HK-2 (cell line): Measurements from ENCODE around the gene ADIPOR2.
"Not testable (repeated sequence)": the region's sequence is repeated elsewhere in the genome, so short reads cannot be mapped to it uniquely, and the experiment has no call there.

ENCODE experiments used
- DNase-seq: peaks from one replicate; pipeline ENCODE4 v3.0.0-alpha.2; 2018; ENCODE audit not compliant: unreplicated experiment

Gene ADIPOR2

DNA sequence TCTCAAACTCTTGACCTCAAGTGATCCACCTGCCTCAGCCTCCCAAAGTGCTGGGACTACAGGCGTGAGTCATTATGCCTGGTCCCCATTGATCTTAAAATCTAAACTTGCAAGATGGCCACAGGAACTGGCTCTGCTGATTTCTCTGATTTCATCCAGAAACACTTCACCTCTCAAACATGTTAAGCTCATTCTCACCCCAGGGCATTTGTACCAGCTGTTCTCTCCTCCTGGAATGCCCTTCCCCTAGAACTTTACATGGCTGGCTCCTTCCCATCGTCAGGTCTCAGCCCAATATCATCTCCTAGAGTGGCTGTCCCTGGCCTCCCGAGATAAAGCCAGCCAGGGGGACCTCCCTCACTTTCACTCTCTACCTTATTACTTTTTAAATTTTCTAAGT, 124.2 kb downstream of the ADIPOR2 start:
- DNase-seq, result no peak

DNA sequence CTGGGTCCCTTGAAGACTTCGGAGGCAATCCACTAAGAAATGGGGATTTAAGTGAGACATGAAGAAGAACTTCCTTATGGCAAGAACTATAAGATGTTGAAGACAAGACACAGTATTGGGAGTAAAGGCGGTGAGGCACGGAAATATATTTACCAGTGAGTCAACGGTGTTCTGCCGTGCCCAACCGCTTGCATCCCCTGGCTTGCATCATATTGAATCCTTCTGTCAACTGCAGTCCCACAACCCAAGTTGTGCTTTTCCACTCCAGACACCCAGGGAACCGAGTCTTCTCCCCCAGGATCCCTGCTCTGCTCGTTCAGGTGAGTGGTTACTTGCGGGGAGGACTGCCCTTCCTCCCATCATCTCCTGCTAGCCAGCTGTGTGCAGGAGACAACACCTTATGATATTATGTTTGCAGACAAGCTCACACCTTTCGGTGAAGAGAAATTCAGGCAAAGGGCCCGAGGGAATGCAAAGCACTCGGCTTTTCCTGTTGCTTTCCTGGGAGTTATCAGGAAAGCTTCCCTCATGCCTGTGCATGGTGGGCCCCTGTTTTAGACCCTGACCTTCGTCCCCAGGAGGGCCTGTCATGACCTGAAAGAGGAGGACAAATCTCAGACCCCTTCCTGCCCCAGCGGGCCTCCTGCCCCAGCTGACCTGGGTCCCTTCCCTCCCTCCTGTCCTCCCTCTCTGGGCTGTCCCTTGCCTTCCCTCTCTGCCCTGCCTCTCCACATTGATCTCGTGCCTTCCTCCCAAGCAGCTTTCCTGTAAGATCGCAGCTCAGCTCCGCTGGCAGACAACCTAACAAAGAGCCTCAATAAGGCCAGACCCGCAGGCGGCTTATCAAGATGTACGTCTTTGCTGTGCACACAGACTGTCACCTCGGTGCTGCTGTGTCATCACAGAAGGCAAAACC, 125.2 kb downstream of the ADIPOR2 start:
- no peak for DNase-seq

DNA sequence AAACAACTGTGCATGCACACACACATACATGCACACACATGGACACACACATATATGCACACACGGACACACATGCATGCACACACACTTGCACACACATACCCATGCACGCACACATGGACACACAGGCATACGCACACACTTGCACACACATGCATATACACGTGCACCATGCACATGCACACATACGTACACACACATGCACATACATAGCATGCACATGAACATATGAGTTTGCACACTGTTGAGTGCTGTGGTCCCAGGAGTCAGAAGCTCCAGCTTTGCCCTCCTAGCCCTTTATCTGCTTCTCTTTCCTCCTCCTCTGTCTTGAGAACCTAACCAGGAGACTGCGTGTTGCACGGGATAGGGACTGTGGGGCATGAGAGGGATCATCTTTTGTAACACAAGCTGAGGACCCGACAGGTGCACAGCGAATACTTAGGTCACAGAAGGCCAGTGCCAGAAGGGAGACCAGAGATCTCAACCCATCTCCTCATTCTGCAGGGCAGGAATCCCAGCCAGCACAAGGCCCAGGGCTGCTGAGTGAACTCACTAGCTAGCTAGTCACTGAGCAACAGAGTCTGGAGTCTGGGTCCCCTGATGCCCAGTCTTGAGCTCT, 126.0 kb downstream of the ADIPOR2 start:
- DNase-seq, result no peak

DNA sequence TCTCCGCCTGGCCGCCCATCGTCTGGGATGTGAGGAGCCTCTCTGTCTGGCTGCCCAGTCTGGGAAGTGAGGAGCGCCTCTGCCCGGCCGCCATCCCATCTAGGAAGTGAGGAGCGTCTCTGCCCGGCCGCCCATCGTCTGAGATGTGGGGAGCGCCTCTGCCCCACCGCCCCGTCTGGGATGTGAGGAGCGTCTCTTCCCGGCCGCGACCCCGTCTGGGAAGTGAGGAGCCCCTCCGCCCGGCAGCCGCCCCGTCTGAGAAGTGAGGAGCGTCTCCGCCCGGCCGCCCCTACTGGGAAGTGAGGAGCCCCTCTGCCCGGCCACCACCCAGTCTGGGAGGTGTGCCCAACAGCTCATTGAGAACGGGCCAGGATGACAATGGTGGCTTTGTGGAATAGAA, 127.1 kb downstream of the ADIPOR2 start:
- DNase-seq, result not testable (repeated sequence)

DNA sequence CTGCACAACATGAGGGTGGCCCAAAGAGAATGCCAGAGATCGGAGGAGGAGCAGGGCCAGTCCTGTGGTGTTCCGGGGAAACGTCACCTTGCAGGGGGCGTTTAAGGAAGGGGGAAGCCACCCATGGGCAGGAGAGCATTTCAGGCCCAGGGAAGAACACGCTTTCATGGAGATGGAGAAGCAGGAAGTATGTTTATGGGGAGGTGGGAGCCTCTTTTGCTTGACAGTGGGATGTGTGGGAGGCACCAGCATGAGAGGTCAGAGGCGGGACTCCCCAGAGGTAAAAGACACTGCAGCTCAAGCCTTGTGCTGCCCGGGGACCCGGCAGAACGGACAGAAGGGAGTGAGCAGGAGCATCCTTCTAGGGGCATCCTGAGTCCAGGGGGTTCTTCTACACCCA, 128.2 kb downstream of the ADIPOR2 start:
- no peak for DNase-seq

DNA sequence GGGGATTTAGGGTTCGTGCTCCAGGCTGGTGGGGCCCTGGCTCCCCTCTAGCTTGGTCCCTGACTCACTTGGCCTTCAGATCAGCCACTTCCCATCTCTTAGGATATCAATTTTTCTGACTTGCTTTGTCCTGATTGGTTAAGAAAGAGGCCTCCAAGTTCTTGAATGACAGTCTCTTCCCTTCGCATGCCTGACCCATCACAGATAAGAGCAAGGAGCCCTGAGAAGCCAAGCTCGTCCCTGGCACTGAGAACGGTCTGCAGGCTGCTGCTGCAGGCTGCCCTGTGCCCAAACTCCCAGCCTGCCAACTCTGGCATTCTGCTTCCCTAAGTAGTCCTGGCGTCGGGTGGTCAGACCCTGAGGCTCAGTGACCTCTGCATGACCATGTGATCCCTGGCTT, 128.7 kb downstream of the ADIPOR2 start:
- DNase-seq, result no peak

DNA sequence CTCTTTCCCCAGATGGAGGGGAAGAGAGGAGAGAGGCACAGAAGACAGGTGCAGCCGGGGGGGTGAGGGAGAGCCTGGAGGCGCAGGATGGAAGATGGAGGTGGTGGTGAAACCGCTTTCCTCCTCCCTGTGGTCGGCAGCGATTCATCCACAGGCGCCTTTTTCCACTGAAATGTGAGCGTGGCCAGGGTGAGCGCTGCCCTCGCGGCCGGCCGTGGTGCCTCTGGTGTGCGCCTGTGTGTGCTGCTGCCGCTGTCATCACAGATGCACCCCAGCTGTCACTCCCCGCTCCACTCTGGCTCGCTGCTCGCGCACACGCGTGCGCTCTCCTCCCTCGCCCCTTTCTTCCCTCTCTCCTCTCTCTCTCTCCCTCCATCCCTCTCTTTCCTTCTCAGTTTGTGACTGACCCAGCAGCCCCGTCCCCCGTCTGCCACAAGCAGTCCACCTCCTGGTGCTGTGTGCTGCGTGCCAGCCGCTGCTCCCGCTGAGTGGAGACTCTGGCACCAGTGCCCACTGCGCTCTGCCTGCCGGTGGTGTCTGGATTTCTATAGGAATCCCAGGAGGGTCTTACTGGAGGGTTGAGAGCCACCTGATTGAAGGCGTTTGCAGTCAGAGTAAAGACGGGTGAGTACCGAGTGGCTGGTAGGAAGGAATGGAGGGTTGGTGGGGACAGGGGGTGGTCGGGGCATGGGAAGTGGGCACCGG, 129.5 kb downstream of the ADIPOR2 start, which contains the start of gene LRTM2:
Gene LRTM2 (plus strand): TSS at position 375 of the 705 bp plus-strand sequence. CDS start 7,584 bp downstream, outside the sequence.
- no peak for DNase-seq

DNA sequence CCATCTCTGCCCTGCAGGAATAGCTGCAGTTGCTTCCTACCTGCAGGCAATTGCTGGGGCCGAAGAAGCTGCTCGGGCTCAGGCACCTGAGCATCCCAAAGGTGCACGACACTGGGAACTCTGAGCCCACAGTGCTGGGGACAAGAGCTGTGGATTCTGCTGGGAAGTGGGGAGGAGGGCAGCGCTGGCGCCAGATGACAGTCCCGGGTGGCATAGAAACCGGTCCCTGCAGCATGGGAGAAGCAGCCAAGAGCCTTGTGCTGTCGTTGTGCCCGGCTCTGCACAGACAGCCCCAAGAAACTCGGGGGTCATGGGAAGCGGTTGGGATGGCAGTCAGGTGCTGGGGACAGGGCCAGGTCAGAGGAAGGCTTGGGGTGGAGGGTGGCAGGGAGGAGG, 130.0 kb downstream of the ADIPOR2 start:
- no peak for DNase-seq

DNA sequence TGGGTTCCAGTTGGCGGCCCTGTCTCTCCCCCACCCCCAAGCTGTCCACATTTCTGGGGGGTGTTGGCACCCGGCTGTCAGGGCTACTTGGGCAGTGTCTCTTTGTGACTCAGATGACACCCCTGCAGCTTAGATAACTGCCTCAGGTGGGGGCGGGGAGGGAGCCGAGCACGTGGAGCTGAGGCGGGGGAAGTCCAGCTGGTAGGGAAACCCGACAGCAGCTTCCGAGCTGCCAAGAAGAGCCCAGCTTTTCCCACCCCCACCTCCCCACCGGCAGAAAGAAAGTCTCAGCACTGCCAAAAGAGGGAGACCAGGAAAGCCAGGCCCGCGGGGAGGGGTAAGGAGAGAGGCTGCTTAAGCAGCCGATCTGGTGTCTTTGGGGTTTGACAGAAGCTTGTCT, 130.9 kb downstream of the ADIPOR2 start:
- peak; percentile 25 for DNase-seq

DNA sequence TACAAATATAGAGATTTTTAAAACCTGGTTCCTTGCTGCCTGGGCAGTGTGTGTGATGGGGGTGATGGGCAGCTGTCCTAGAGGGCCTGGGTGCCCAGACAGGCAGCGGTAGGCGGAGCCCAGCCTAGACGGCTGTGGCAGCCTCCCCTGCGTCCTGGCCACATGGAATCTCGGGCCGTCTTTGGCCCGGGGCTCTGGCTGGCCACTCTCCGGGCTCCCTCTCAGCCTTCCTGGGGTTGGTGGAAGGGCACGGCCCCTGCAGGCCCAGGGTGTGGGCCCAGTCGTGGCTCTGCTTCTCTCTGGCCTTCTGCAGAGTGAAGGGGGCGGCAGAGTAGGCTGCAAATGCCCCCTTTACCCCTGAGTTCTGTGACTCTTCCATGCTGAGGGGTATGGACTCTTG, 131.8 kb downstream of the ADIPOR2 start:
- no peak for DNase-seq

DNA sequence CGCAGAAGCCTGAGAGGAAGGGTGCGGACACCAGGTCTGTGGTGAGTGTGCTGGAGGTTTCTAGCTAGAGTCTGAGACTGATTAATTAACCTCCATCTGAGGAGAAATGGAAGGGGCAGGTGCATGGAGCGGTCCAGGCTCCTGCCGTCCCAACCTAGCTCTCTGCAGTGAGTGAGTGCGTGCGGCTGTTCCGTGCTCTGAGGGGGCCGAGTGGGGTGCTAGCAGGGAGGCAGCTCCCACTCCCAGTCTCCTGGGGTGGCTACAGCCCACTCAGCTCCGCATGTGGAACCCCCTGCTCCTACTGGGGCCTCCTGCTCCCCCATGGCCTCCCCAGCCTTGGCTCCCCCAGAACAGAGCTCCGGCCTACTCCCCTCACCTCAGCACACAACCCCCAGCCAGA, 132.4 kb downstream of the ADIPOR2 start:
- DNase-seq, result no peak

DNA sequence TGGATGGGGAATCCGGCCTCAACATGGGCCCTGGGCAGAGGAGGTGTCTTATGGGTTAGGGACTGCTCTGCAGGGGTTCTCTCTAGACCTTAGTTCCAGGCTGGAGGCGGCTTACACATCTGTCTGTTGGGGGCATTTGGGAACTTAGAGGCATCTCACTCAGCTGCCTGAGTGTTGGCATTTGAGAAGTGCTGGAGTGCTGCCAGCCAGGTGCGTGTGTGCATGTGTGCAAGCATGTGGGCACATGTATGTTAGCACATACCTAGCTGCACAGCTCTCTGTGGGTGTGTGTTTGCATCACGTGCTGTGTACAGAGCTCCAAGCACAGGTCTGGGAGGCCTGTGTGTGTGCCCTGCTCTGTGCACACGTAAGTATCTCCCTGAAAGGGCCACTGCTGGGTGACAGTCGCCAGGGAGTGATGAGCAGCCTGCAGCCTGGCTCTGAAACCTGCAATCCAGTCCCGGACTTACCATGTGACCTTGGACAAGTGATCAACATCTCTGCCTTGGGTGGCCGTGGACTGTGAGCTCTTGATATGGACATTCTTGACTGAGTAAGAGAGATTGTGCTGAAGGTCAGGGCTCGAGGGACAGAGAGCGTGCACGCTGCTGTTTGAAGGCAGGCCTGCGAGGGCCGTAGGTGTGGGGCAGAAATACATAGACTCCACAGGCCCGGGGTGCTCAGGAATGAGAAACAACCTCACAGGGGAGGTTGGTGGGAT, 134.7 kb downstream of the ADIPOR2 start:
- DNase-seq, result no peak

DNA sequence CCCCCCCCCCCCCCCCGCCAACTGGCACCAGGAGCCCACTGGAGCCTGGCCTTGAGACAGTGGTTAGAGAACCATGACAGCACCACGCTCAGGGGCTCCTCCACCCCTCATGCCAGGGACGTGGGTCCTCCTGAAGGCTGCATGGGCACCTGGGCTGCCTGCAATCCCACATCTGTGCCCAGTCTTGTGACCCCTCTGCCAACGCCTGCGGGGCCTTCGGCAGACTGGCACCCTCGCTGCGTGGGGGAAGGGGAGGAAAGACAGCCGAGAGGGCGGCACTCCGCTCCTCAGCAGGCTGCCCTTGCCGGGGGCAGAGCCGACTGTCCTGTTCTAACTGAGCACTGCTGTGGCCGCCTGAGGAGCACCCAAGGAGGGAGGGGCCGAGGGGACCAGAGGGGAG, 135.5 kb downstream of the ADIPOR2 start:
- no peak for DNase-seq

DNA sequence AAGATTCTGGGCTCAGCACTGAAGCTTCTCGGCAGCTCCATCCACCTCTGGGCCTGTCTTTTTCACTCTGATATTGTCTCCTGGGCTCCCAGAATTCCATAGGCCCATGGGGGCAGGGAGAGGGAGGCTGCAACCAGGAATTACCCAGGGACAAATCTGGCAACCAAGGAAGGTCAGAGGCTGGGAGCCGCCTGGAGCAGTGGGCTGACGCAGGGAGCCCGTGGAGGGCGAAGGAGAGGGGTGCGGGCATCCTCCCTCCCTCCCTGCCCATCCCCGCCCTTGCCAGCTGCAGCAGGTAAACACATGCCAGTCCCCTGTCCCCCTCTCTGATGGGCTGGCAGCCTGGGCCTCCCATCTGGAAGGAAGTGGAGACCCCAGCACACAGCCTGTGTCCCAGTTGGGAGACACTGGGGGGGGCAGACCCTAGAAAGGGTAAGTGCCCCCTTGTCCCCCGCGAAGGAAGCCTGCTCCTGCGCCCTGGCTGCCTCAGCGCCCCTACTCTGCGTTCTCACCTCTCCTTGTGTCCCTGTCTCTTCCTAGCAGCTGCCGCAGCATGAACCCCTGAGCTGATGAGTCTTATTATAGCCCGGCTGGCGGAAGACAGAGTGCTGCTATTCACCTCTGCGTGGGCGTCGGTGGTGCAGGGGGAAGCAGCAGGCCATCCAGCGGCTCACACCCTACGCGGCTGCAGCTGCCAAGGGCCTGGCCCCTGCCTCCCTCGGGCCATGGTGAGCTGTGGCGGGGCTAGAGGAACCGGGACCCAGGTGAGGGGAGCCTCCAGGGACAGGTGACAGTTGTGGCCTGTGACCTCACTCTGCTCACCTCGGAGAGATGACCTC, 136.2 kb downstream of the ADIPOR2 start:
- no peak for DNase-seq

DNA sequence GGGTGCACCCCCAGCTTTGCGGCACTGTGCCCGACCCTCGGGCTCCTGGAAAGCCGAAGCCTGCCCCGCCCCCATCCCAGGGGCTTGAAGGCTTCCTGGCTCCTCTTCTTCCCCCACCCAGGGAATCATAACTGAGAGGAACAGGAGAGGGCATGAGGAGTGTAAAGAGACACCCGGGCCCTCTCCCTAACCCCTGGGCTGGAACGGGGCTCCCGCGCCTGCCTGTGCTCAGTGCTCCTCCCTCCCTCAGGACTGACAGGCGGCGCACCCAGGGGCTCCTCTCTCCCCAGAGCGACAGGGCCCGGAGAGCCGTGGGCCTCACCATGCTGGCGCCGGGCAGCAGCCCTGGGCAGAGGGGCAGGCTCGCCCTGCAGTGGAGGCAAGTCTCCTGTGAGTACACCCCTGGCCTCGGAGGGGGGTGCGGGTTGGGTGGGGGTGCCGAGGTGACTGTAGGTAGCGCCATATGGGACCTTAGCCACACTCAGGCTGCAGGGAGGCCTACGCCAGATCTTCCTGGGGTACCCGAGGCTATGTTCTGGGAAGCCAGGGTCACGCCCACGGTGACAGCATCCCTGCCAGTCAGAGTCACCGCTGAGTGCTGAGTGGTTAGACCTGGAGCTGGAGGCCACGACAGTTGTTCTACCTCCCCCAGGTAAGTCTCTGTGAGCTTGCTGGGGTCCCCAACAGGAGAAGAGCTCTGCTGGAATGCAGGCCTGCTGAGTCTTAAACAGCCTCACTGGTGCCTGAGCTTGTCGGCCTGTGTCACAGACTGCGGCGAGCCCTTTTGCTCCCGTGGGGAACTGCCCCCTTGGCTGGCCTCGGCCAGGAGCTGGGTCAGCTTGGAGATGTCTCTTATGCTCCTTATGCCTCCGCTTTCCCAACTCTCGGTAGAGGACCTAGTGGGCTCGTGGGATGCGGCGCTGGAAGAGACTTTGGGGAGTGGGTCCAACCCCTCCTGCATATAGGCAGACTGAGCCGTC, 137.2 kb downstream of the ADIPOR2 start:
- DNase-seq, result no peak

DNA sequence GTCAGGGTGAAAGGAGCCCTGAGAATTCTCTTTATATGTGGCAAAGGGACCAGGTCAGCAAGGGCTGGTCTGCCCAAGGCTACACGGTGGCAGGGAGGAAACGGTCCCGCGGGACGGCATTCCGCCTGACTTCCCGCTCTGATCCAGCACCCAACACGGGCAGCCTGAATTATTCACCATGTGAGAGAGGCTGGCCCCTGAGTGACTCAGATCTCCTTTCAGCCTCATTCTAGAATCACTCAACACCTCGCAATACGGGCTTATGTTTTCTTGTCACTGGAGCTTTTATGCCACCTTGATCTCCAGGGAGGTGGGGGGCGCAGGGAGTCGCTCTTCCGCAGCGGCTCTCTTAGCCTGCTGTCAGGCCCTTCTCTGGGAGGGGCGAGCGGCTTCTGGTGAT, 138.0 kb downstream of the ADIPOR2 start:
- DNase-seq, result peak; percentile 74

DNA sequence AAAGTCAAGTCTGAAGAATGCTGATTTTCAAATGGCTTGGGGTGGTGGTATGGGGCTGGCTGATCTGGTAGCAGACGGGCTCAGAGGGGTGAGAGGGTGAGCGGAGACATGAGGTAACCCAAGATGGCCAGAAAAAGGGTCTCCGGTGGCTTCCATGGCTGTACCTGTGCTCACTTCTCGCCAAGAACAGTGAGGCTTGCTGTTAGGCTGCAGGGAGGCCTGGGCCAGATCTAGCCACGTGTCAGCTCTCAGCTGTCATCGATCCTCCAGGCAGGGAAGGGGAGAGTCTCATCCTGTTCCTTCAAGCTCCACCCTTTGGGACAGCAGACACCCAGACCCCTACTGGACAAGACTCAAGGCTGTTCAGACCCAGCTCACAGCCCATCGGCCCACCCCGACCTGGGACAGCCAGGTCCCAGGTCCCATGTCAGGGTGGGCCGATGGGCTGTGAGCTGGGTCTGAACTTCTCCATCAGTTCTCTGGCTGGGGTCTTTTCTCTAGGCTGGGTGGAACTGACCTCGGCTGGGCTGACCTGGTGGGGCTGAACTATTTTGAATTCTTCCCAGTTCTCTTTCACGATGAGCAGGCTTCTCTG, 138.5 kb downstream of the ADIPOR2 start:
- DNase-seq, result no peak

DNA sequence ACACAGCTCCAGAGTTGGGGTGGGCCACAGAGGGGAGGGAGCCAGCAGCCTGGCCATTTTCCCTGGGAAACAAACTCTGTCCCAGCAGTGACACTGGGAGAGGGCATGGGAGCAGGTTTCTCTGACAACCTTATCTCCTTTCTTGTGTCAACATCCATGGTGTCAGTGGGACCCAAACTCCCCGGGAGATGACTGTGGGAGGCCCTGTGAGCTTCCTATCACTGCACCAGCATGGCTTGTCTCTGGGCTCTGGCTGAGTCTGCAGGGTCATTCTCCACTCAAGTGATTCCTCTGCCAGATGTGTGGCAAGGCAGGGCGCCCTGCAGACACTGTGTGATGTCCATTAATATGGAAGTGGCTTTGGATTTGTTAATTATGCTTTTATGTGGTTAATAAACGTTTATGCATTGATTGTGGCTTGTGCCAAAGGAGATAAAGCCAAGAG, 139.6 kb downstream of the ADIPOR2 start:
- no peak for DNase-seq
